GM12874 (cell line): ENCODE results near the gene TRNT1.

Experiments
- CTCF ChIP-seq: IDR thresholded peaks from 2 replicates; pipeline ENCODE4 v1.5.1; 2011; ENCODE audit warnings: low read depth, mild to moderate bottlenecking, control low read depth, low read length, moderate library complexity; ENCODE audit not compliant: insufficient read depth

TRNT1 gene

GRCh38 chr3:3087279-3087678, 39.5 kb upstream of the TRNT1 start:
- no peak for TF ChIP-seq CTCF

GRCh38 chr3:3087716-3088465, 38.8 kb upstream of the TRNT1 start:
- no peak for TF ChIP-seq CTCF

GRCh38 chr3:3089017-3089416, 37.7 kb upstream of the TRNT1 start:
- 0 out of 2 replicates have a peak, but pooled peaks have one; percentile 42 for TF ChIP-seq CTCF

- no peak for TF ChIP-seq CTCF
Measured at GRCh38 chr3:3097958-3098357, 28.8 kb upstream of the TRNT1 start.

GRCh38 chr3:3101660-3102458, 24.9 kb upstream of the TRNT1 start:
- no peak for TF ChIP-seq CTCF

- TF ChIP-seq CTCF = no peak
Measured at GRCh38 chr3:3102751-3103150, 24.0 kb upstream of the TRNT1 start.

GRCh38 chr3:3105246-3105645, 21.5 kb upstream of the TRNT1 start:
- TF ChIP-seq CTCF = no peak
